Esophagus mucosa (tissue), 1 donor: ENCODE measurements around the gene FBXW8. TPM values are rescaled to one million over a fixed set of nuclear protein-coding genes. Genes with fewer than 3 reads are reported as not detected.

Experiments
- ATAC-seq: fragments of 200-7000 bp; cut with Tn5 transposase; one replicate; pipeline ENCODE4 v1.9.1; 2020
- total RNA-seq: library from RNA; stranded (reverse); gene quantifications from one replicate; pipeline ENCODE4 v1.2.4, GENCODE V29; 2023
- donor health status: DM: yes; HTN: yes; CAD: no.

Gene FBXW8
- total RNA-seq, 1 donor from 2014 or later: 8.0 TPM

DNA sequence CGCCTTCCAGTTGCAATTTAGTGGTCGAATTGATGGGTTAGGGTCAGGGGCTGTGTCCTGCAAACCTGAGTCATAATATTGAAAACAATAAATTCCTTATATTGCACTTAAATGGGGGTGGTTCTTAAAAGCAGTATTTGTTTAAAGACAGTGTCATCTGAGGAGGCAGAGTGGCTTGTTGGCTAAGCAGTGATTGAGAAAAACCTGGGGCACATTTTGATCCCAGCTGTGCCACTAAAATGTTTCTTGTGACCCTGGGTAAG is 48.4 kb downstream of the FBXW8 start:
- no peak for ATAC-seq

GRCh38 chr12:116959845-116960514 is 49.2 kb downstream of the FBXW8 start:
- no peak for ATAC-seq

DNA sequence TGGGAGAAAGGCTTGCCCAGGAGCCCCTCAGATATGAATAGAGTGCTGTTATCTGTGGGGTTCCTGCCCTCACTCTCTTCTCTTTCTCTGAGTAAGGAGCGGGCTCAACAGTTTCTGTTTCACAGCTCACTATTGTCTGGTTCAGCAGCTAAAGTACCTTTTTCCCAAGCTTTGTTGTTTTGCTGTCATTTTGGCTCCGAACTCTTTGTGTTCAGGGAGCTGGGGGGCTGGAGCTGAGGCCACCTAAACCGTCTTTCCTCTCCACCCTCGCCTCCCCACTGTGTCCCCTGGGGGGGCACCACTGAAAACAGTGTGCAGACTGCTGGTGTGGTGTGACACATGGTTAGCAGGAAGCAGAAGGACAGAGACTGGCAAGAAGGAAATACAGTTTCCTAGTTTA is 51.4 kb downstream of the FBXW8 start:
- ATAC-seq: no peak

- ATAC-seq: no peak
These were observed 52.1 kb downstream of the FBXW8 start for GRCh38 chr12:116962783-116963356.

DNA sequence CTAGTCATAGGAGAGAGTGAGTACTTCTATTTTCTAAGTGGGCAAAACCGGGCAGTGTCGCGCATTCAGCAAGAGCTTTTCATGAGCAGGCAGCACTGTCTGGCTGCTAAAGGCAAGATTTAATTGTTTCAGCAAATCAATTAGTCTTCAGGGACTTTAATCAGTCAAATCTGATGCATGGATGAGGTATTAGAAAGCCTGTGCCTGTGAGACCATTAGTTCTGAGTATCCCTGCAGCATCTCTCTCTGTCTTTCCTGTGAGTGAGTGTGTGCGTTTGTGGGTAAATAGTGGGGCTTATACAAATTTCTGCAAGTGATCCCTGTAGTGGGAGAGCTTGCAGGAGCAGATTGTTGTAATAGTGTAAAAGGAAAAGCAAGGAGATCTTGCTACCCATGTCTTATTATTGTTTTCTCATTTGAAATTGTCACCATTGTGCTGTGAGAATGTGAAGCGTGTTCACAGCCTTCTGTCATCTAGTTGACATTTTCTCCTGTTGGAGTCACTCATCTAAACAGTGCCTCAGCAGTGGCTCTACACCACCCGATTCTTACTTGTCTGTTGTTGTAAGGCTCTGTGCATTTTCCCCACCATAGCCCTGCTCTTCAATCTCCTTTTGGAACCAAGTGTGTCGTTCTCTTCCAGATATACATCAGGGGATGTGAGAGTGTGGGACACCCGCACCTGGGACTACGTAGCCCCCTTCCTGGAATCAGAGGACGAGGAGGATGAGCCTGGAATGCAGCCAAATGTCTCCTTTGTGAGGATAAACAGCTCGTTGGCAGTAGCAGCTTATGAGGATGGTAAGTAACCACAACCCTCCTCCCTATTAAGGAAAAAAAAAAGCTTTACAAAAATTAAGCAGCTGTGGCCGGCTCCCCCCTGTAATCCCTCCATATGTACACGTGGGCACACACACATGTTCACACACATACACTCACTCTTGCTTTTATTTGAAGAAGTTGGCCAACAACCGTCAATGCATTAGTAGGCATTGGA is 53.6 kb downstream of the FBXW8 start:
- ATAC-seq: no peak

DNA sequence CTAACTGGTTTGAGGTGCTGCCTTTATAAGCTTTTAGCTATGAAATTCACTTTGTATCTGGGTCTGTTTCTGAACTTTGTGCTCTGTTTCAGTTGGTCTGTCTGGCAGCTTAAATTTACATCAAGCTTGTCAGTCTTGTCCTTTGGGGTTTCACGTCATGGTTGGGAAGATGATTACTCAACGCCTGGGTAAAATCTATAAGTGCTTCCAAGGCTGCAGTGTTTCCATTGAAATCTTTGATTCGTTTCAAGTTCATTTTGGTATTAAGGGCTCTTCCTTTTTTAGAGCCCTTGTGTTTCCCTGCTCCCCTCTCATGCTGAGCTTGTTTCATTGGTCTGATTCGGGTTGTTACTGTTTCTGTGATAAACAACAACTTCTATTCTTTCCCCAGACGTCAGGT is 58.2 kb downstream of the FBXW8 start:
- ATAC-seq: no peak

DNA sequence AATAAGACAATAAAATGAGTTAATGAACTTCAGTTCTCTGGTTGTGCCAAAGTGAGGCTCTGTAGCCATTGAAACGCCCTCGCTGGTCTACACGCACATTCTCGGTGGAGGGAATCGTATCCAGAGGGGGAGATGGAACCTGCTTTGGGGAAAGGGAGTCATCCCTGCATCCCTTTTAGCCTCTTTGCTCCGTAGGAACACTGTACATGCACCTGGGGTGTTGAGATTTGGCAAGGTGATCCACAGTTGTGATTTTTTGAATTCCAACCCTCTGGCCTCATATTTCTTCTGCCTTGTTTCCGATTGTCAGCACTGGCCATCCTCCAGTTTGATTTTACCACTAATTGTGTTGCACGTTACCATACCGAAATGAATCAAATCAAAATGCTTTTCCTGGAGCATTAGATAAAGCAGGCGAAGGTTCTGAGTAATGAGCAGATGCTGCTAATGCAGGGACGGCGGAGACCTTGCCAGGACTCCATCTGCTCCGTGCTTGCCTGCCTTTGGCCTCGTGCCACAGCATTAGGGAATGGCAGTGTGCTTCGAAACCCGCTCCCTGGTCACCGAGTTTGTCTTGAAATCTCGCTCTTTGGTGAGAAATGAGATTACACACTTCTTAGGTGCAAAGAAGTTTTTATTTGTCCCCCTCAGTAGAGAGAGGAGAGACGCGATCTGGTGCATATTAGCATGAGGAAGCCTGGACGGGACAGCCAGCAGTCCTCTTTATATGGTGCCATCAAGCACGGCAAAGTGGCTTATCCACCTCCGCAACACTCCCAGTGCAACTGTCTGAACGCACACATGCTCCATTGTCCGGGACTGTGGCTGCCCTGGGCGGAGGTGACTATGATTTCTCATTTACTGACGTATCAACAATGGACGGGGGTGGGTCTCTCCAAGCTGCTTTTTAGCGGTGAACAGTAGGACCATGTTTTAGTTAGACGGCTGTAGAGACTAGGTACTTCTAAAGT is 59.1 kb downstream of the FBXW8 start:
- ATAC-seq: no peak

DNA sequence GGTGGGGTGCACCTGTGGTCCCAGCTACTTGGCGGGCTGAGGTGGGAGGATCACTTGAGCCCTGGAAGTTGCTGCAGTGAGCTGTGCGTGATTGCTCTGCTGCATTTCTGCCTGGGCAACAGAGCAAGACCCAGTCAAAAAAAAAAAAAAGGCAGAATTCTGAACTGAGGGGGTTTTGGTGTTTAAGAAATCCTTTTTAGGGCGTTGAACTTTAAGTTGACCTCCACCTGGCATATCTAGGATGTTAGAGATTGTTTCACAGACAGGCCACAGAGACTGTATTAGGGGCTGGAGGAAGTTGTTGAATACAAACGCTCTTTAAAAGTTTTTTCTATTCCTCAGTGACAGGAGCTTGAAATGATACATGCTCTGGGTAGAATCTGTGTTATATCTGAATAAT is 60.5 kb downstream of the FBXW8 start:
- no peak for ATAC-seq

- no peak for ATAC-seq
These were observed 65.1 kb downstream of the FBXW8 start for GRCh38 chr12:116975779-116976393.

DNA sequence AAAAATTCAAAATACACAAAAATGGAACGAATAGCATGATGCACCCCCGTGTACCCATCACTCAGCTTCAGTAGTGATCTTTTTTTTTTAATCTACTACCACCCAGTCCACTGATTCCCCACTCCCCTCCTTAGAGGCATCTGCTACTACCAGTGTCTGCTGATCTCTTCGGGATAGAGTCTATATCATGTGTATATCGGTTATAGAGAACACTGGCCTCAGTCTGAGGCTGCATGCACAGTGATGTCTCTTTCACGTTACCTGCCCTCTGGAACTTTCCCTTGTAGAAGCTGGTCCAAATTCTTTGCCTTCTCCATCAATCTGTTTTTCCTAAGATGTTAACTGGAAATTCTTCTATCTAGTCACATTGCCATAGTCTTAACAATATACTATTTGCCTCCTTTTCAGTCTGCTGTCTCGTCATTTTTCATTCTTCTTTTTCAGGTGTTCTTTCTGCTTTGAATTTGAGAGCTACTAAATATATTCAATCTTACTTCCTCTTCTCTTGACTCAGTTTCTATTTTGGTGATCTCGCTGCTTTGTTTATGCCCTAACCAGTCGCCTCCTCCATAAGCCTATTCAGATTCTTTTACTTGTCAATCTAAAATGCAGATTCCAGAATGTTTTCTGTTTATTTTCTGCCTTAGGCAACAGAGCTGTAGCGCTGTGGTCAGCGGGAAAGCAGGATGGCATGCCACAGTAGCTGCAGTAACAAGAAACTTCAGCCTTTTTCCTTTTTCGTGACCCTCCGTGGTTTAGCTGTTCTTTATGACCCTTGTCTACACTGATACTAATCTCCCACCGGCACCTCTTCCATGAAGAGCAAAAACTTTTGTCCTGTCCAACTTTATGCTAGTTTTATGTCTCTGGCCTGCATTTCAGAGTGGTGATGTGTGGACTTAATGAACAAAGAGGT is 67.0 kb downstream of the FBXW8 start:
- ATAC-seq: no peak

DNA sequence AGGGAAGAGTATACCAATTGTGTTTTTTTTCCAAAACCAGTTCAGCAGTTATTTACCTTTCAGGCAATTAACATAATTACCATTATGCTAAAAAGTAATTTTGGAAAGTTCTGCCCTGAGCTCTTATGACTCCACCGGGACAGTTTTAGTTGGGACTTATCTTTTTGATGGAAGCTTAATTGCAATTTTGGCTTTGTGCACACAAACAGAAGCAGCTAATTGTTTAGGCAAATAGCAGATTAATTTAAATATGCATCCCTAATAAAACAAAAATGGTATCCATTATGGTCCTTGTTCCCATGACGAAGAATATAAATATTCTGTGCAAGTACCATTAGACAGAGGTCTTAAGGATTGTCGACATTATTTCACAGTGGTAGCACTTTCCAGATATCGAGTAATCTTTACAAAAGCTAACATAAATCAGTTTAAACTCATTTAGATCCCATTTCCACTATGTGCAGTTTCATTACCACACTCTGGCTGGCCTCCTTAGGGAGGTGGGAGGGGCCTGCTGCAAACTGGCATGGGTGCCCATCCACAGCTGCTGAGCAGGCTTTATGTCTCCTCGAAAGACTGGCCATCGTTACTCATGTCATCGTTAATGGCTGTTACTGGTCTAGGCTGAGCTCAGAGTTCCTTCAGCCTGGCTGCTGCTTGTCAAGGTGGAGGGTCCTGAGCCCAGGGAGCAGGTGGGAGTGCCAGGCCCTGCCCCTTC is 68.2 kb downstream of the FBXW8 start:
- ATAC-seq: no peak

DNA sequence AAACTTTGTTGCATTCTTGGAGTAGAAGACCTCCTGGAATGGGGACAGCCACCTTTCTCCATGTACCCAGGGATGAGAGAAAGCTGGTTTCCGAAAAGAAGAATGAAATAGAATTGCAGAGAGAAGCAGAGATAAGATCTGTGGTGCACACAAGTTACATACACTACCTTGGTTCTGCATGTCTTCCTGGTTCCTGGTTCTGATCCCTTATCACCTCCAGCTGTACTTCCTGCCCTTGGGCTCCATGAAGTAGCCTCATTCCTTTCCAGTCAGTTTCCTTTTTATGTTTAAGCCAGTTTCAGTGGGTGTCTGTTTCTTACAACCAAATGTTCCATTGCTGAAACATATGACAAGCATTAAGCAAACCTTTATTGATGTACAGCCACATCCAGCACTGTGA is 69.3 kb downstream of the FBXW8 start:
- no peak for ATAC-seq

- ATAC-seq: no peak
These were observed 72.2 kb downstream of the FBXW8 start for GRCh38 chr12:116982791-116983411.

- no peak for ATAC-seq
These were observed 73.3 kb downstream of the FBXW8 start for GRCh38 chr12:116984098-116984497.

DNA sequence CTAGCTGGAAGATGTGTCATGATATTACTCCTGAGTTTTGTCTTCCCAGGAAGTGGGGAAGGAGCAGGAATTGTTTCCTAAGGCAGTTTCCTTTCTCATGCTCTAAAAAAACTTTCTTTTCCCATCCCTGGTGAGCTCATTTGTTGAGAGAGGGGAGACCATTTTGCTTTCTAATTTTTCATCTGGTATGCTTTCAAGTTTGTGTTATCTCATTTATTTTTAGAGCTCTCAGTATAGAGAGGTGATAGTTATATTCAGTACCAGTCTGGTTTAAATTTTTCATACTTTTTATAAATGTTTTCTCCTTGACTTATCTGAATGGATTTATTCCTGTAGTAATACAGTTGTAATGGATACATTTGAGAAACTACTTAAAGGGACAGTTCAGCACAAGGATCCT is 79.6 kb downstream of the FBXW8 start:
- no peak for ATAC-seq

DNA sequence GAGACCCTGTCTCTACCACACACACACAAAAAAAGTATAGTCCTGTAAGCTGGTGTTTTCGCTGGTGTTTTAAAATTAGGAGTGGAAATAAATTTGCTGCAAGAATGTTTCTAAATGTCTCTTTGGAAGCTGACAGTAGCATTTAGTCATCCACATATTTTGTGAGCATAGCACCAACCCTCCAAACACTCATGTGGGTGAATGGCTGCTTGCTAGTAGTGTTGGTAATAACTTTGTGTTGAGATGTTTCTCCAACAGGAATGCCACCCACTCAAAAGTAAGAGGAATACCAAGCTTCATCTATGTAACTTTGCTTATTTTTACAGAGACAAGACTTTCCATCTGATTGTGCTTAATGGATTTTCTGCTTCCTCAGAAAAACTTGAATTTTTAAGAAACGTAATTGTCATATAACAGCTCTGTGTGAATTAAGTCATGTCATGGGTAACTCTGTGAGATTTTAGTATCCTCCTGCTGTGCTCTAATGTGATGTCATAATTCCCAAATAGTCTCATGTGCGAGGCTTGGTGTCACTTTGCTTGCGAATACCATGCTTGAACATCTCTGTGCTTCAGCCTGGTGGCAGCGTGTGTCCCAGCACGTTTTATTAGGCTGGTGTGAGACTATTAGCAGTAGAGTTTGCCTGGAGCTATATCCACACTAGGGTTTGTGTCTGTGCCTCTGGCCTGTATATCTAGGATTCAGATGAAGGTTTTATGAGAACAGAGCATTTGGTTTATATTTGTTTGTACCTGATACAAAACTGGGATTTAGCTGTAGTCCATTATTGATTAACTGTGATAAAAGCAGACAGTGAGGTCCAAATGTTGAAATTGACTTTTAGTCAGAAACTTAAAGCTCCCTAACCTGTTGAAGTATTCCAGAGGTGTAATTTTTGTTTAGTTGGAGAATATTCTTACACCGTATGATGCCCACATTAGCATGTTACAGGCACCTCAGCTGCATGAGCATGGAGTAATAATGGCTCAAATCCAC is 80.5 kb downstream of the FBXW8 start:
- no peak for ATAC-seq

DNA sequence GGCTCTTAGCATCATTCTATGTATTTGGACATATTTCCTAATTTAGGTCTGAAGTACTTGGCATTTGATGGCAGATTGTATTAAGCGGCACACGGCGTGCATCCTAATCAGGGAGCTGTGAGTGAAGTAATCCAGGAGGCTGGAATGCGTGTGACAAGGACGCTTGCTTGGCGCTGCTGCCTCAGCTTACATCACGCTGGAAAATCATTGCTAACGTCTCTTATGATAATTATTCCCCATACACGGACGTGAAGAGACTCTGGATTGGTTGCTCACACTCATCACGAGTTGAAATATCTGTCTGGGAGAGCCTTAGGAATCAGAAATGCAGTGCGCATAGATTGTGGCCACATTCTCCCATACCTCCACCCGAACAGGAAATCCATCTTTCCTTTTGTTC is 85.3 kb downstream of the FBXW8 start:
- no peak for ATAC-seq

GRCh38 chr12:116996621-116997020 is 85.9 kb downstream of the FBXW8 start:
- ATAC-seq: no peak

- ATAC-seq: no peak
These were observed 88.3 kb downstream of the FBXW8 start for GRCh38 chr12:116999066-116999465.
